GM12891 (cell line): ENCODE data around the gene ARMC12.
A peak's percentile ranks its signal among the peaks of the same experiment; 100 is the strongest.

Experiments
- DNase-seq: peaks from one replicate; pipeline ENCODE4 v3.0.0; 2011; ENCODE audit warnings: low spot score; ENCODE audit not compliant: insufficient read length
- FAIRE-seq: peaks from 2 replicates; lab custom pipeline; 2011; peaks lifted over from hg19 to GRCh38; lab: Jason Lieb, UNC
- PAX5 ChIP-seq: IDR thresholded peaks from 2 replicates; pipeline ENCODE4 v1.6.1; 2011; ENCODE audit warnings: low read length, moderate library complexity, mild to moderate bottlenecking; ENCODE audit not compliant: insufficient read depth, severe bottlenecking
- POLR2A ChIP-seq: IDR thresholded peaks from 2 replicates; pipeline ENCODE4 v1.6.1; 2011; ENCODE audit warnings: low read depth, low read length, control low read depth
- POLR2AphosphoS5 ChIP-seq: IDR thresholded peaks from 2 replicates; pipeline ENCODE4 v1.6.1; 2011; ENCODE audit warnings: low read depth, low read length, control low read depth
- POU2F2 ChIP-seq: IDR thresholded peaks from 2 replicates; pipeline ENCODE4 v1.6.1; 2011; ENCODE audit warnings: low read depth, mild to moderate bottlenecking, control low read depth, low read length, moderate library complexity
- SPI1 ChIP-seq: IDR thresholded peaks from 2 replicates; pipeline ENCODE4 v1.6.1; 2011; ENCODE audit warnings: low read depth, low read length, control low read depth
- TAF1 ChIP-seq: IDR thresholded peaks from 2 replicates; pipeline ENCODE4 v1.6.1; 2011; ENCODE audit warnings: low read depth, low read length, control low read depth

ARMC12 gene

DNA sequence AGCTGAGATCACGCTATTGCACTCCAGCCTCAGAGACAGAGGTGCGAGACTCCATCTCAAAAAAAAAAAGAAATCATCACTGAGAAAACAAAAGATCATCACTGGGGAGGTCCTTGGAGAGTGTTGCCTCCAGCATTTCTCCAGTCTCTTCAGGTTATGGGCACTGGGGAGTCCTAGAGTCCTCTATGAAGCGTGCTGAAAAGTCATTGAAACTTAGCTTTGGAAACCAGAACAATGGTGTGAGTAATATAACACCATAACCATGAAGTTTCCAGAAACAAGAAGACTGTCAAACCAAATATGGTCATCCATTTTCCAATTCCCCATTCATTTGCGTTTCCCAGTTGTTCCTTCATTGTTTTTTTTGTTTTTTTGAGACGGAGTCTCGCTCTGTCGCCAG, 13.7 kb downstream of the ARMC12 start:
- FAIRE-seq (no peak), DNase-seq (no peak)
- TF ChIP-seq TAF1 (no peak), POU2F2 (no peak), SPI1 (no peak), POLR2AphosphoS5 (no peak), POLR2A (no peak), PAX5 (no peak)

DNA sequence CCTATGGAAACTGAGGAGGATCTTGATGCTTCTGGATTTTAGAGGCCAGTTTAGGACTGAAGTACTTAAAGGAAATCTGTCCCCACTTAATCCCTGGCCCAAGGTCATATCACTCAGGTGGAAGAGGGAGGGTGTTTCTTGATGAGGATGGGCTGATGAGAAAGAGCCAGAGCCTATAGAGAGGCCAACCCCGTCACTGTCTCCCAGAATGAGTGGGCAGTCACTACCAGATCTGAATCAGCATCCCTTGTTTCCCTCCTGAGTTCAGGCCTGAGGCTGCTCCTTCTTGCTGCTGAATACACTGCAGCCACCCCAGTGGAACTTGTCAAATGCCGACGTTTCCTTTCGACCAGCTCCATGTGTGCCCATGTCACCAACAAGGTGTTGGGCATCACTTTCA, 14.8 kb downstream of the ARMC12 start:
- TF ChIP-seq POLR2A: no peak
- no peak for TF ChIP-seq POLR2AphosphoS5
- TF ChIP-seq TAF1: no peak
- no peak for TF ChIP-seq PAX5
- TF ChIP-seq POU2F2: no peak
- TF ChIP-seq SPI1: no peak
- DNase-seq: no peak
- FAIRE-seq: no peak

- FAIRE-seq (no peak), DNase-seq (no peak)
- no peak for TF ChIP-seq TAF1
- TF ChIP-seq POLR2AphosphoS5: no peak
- TF ChIP-seq PAX5: no peak
- TF ChIP-seq SPI1: no peak
- no peak for TF ChIP-seq POLR2A
- no peak for TF ChIP-seq POU2F2
These were observed 15.5 kb downstream of the ARMC12 start for GRCh38 chr6:35752330-35752729.

- no peak for DNase-seq
- no peak for FAIRE-seq
- TF ChIP-seq POU2F2: no peak
- TF ChIP-seq PAX5: no peak
- TF ChIP-seq TAF1: no peak
- TF ChIP-seq SPI1: no peak
- TF ChIP-seq POLR2AphosphoS5: no peak
- no peak for TF ChIP-seq POLR2A
These were observed 17.8 kb downstream of the ARMC12 start for GRCh38 chr6:35754452-35755277.

DNA sequence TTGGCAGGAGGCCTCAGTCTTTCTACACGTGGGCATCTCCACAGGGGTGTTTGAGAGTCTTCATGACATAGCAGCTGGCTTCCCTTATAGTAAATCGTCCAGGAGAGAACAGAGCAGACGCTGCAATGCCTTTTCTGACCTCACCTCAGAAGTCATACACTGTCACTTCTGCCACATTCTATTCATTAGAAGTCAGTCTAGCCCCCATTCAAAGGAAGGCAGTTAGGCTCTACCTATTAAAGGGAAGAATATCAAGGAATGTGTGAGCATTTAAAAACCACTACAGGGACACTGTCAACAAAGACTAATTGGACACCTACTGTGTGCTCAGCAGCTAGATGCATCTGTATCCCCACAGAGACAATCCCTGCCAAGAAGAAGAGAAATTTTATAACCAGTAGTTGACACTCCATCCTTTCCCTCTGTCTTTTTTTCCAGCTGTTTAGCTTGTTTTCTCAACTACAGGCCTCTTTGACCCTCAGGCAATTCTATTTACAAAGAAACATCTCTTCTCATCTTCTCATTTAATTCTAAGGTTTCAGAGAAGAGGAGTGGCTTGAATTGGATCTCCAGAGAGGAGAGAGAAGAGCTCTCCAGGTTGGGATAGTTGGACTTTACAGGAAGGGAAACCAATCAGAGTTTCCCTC, 18.6 kb downstream of the ARMC12 start:
- TF ChIP-seq PAX5 (no peak), POLR2AphosphoS5 (no peak), POU2F2 (no peak), POLR2A (no peak), SPI1 (no peak), TAF1 (no peak)
- FAIRE-seq (no peak), DNase-seq (no peak)

DNA sequence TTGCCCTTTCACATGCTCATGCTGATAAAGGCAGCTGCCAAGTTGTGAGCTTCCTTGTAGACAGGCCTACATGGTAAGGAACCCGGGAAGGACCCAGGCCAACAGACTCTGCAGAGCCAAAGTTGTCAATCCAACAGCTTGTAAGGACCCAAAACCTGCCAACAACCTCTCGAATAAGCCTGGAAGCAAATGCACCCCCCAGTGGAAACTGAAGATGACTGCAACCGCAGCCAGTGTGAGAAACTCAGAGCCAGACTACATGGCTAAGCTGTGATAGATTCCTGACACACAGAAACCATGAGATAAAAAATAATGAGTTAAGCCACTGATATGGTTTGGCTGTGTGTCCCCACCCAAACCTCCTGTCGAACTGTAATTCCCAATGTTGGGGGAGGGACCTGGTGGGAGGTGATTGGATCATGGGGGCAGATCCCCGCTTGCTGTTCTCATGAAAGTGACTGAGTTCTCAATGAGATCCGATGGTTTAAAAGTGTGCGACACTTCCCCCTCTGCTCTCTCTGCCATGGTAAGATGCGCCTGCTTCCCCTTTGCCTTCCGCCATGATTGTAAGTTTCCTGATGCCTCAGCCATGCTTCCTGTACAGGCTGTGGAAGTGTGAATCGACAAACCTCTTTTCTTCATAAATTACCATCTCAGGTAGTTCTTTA, 20.8 kb downstream of the ARMC12 start:
- DNase-seq: peak; percentile 49
- TF ChIP-seq SPI1: 0 out of 2 replicates have a peak, but pooled peaks have one; percentile 32
- TF ChIP-seq POLR2AphosphoS5: no peak
- FAIRE-seq: peak; percentile 75

DNA sequence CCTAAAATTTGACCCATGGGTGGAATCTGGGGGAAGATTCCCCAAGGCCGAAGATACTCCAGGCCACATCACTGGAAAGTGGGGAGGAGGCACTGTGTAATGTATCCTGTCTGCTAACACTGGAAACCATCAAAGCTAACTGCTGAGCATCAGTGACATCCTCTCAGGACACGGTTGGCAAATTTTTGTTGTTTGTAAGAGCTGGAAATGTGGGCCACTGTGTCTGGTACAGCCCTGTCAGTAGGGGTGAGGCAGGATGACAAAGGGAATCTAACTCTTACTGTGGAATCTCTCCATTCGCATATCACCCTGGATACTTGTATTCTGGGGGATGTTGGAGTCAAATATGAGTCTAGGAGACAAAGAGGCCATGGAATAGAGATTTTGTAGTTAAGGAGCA, 22.6 kb downstream of the ARMC12 start:
- FAIRE-seq: peak; percentile 60

GRCh38 chr6:35765739-35766138, 28.9 kb downstream of the ARMC12 start:
- FAIRE-seq: no peak
- no peak for DNase-seq
- TF ChIP-seq POLR2A: no peak
- no peak for TF ChIP-seq TAF1
- TF ChIP-seq PAX5: no peak
- no peak for TF ChIP-seq POLR2AphosphoS5
- no peak for TF ChIP-seq POU2F2
- TF ChIP-seq SPI1: no peak

More for the DNA sequence above, 22.6 kb downstream of the ARMC12 start:
- TF ChIP-seq POU2F2 (no peak), SPI1 (no peak), TAF1 (no peak)
- no peak for DNase-seq

DNA sequence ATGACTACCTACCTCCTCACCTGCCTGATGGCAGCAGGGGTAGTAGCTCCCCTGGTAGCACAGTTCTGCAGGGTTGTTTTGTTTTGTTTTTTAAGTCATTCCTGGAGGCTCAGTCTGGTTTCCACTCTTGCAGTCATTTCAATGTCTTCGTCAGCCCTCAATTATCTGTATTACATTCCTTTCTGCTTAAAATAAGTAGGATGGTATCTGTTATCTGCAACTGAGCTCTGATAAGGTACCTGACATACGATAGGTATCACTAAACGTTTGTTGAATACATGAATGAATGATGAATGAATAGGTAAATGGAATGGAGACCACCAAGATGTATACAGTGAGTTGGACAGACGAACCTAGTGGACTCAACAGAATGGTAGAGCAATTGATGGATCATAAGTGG, 32.4 kb downstream of the ARMC12 start:
- FAIRE-seq: peak; percentile 74
- no peak for DNase-seq
- TF ChIP-seq POLR2A (no peak), TAF1 (no peak), SPI1 (no peak), PAX5 (no peak), POU2F2 (no peak), POLR2AphosphoS5 (no peak)
